A549 (cell line): Measurements from ENCODE around the gene RAB15.

ENCODE experiments used
- CBX8 ChIP-seq: fragments of 200-600 bp; sonication (generic); IDR thresholded peaks from 2 replicates; pipeline ENCODE4 v1.6.1; 2016
- CTCF ChIP-seq: fragments of >200 bp; sonication (Bioruptor Twin); formaldehyde crosslinking; IDR thresholded peaks from 3 replicates; pipeline ENCODE4 v1.5.1; 2016
- ELK1 ChIP-seq: fragments of 150-350 bp; IDR thresholded peaks from 2 replicates; pipeline ENCODE4 v1.6.1; 2014; ENCODE audit warnings: low read depth, mild to moderate bottlenecking, low read length
- HMGXB4 ChIP-seq: fragments of 250-450 bp; sonication (Bioruptor Pico); IDR thresholded peaks from 2 replicates; pipeline ENCODE4 v1.5.0; 2021; ENCODE audit warnings: mild to moderate bottlenecking, moderate library complexity, borderline replicate concordance
- KDM5A ChIP-seq: fragments of 200-600 bp; sonication (generic); IDR thresholded peaks from 2 replicates; pipeline ENCODE4 v1.6.1; 2016; ENCODE audit warnings: antibody characterized with exemption, mild to moderate bottlenecking
- NFE2L2 ChIP-seq: fragments of 150-350 bp; conservative IDR thresholded peaks from 2 replicates; pipeline ENCODE4 v1.6.1; 2014; ENCODE audit warnings: low read length
- POLR2A ChIP-seq: IDR thresholded peaks from 2 replicates; pipeline ENCODE4 v1.6.1; 2012; ENCODE audit warnings: mild to moderate bottlenecking, low read length
- SMC3 ChIP-seq: fragments of >200 bp; sonication (Bioruptor Twin); formaldehyde crosslinking; IDR thresholded peaks from 3 replicates; pipeline ENCODE4 v1.6.1; 2018; ENCODE audit warnings: inconsistent platforms

- no peak for TF ChIP-seq SMC3
- no peak for TF ChIP-seq CTCF
- no peak for TF ChIP-seq POLR2A
- no peak for TF ChIP-seq NFE2L2
- TF ChIP-seq HMGXB4 (CRISPR knock-in tag): no peak
- TF ChIP-seq CBX8: no peak
- TF ChIP-seq KDM5A: no peak
- no peak for TF ChIP-seq ELK1
These were observed 37.7 kb downstream of the RAB15 start for GRCh38 chr14:64934338-64934929.
